HG03064 (cell line): ENCODE data around the gene PRPF19.

Experiments
- ATAC-seq: cut with Tn5 transposase; IDR thresholded peaks from one replicate; pipeline ENCODE4 v1.9.1; 2021; ENCODE audit warnings: low read depth; ENCODE audit not compliant: unreplicated experiment

PRPF19 gene

GRCh38 chr11:60847281-60847680 lies 59.1 kb downstream of the PRPF19 start:
- ATAC-seq = no peak

DNA sequence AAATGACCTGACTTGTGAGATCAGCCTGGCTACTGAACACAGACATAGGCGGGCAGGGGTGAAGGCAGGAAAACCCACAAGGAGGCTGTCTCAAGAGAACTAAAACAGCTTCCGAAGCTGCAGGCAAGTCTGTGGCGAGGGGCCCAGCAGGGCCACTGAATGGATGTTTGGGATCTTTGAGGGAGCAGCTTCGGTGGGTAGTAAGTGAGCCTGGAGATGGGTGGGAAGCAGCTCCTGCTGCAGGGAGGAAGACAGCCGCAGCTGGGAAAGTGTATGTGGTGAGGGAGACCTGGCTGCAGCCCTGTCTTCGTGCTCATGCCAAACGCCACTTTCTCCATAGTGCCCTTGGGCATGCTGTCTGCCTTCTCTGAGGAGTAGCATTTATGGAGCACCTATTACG lies 61.0 kb downstream of the PRPF19 start:
- ATAC-seq = no peak

- ATAC-seq = no peak
Observed at GRCh38 chr11:60844870-60845221, 61.5 kb downstream of the PRPF19 start.

GRCh38 chr11:60844045-60844869 lies 62.1 kb downstream of the PRPF19 start:
- no peak for ATAC-seq

- no peak for ATAC-seq
Observed at GRCh38 chr11:60842668-60843600, 63.5 kb downstream of the PRPF19 start.

DNA sequence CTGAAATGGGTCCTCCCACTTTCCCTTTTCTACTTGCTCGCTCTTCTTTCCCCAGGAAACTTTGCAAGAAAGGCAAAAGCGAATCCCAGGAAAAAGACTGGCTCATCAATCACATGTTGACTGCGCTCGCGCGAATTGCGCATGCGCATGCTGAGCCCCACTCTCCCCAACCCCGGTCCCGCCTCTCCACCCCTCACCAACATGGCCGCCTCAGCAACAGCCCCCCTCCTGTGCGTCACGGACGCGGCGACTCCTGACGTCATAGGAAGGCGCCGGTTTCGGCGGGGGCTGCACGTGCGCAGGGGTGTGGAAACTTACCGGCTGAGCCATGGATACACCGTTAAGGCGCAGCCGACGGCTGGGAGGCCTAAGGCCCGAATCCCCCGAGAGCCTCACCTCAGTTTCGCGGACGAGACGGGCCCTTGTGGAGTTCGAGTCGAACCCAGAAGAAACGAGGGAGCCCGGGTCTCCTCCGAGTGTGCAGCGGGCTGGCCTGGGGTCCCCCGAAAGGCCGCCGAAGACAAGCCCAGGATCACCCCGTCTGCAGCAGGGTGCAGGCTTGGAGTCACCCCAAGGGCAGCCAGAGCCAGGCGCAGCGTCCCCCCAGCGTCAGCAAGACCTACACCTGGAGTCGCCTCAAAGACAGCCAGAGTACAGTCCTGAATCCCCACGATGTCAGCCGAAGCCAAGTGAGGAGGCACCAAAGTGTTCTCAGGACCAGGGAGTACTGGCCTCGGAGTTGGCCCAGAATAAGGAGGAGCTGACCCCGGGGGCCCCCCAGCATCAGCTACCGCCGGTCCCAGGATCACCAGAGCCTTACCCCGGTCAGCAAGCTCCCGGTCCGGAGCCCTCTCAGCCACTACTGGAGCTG lies 64.4 kb downstream of the PRPF19 start, which contains the start of gene CCDC86:
TSS of gene CCDC86 (plus strand) at position 317 of the 871 bp plus-strand sequence. CDS start at position 329, 12 bp downstream.
- ATAC-seq = peak; percentile 64
